Tibial nerve (tissue), 4 donors: ENCODE data around the gene NGRN.

Experiments used
- CTCF ChIP-seq, 5 experiments: fragments of 200-600 bp in 3 of 5; fragments of 450-650 bp in 2 of 5; sonication (generic) in 3 of 5; IDR thresholded peaks; one replicate each; pipeline ENCODE4 v1.5.1; 2016 to 2019; ENCODE audit warnings: antibody characterized with exemption in 5 of 5, mild to moderate bottlenecking in 3 of 5, moderate library complexity in 2 of 5
- EP300 ChIP-seq, 2 donors: sonication (generic); formaldehyde crosslinking; IDR thresholded peaks; one replicate each; pipeline ENCODE4 v1.6.1; 2017; ENCODE audit warnings: antibody characterized with exemption in 2 of 2, mild to moderate bottlenecking in 1 of 2
- POLR2A ChIP-seq, 2 donors: fragments of 450-650 bp; IDR thresholded peaks; one replicate each; pipeline ENCODE4 v1.6.1; 2017; ENCODE audit warnings: antibody characterized with exemption in 2 of 2, mild to moderate bottlenecking in 2 of 2, moderate library complexity in 2 of 2

GRCh38 chr15:90316139-90316538 lies 50.7 kb downstream of the NGRN start:
- TF ChIP-seq CTCF (IDR thresholded peaks at IDR 0.05): no peak
- TF ChIP-seq EP300 (IDR thresholded peaks at IDR 0.05): no peak
- TF ChIP-seq POLR2A (IDR thresholded peaks at IDR 0.05): no peak
